ENCODE data around the gene SCG5.

DNA sequence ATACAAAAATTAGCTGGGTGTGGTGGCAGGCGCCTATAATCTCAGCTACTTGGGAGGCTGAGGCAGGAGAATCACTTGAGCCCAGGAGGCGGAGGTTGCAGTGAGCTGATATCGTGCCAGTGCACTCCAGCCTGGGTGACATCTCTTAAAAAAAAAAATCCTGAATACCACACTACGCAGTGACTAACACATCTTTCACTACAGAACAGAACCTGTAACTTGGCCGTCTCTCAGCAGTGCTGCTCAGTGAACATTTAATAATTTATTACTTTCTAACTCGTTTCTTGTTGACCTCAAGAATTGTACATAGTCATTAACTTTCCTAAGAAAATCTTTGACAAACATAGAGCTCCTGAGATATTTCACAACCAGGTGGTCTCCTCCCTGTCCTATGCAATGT is 80.1 kb downstream of the SCG5 start:
- TF ChIP-seq, protein P1, sequence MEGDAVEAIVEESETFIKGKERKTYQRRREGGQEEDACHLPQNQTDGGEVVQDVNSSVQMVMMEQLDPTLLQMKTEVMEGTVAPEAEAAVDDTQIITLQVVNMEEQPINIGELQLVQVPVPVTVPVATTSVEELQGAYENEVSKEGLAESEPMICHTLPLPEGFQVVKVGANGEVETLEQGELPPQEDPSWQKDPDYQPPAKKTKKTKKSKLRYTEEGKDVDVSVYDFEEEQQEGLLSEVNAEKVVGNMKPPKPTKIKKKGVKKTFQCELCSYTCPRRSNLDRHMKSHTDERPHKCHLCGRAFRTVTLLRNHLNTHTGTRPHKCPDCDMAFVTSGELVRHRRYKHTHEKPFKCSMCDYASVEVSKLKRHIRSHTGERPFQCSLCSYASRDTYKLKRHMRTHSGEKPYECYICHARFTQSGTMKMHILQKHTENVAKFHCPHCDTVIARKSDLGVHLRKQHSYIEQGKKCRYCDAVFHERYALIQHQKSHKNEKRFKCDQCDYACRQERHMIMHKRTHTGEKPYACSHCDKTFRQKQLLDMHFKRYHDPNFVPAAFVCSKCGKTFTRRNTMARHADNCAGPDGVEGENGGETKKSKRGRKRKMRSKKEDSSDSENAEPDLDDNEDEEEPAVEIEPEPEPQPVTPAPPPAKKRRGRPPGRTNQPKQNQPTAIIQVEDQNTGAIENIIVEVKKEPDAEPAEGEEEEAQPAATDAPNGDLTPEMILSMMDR (IDR thresholded peaks at IDR 0.05 in 2 of 3, conservative IDR thresholded peaks at IDR 0.05 in 1 of 3; ENCODE audit: control insufficient read depth in 2 of 3, extremely low read depth in 1 of 3, insufficient read depth in 1 of 3, low read depth in 3 of 3, low read length in 3 of 3) = no peak
- TF ChIP-seq, protein P2, sequence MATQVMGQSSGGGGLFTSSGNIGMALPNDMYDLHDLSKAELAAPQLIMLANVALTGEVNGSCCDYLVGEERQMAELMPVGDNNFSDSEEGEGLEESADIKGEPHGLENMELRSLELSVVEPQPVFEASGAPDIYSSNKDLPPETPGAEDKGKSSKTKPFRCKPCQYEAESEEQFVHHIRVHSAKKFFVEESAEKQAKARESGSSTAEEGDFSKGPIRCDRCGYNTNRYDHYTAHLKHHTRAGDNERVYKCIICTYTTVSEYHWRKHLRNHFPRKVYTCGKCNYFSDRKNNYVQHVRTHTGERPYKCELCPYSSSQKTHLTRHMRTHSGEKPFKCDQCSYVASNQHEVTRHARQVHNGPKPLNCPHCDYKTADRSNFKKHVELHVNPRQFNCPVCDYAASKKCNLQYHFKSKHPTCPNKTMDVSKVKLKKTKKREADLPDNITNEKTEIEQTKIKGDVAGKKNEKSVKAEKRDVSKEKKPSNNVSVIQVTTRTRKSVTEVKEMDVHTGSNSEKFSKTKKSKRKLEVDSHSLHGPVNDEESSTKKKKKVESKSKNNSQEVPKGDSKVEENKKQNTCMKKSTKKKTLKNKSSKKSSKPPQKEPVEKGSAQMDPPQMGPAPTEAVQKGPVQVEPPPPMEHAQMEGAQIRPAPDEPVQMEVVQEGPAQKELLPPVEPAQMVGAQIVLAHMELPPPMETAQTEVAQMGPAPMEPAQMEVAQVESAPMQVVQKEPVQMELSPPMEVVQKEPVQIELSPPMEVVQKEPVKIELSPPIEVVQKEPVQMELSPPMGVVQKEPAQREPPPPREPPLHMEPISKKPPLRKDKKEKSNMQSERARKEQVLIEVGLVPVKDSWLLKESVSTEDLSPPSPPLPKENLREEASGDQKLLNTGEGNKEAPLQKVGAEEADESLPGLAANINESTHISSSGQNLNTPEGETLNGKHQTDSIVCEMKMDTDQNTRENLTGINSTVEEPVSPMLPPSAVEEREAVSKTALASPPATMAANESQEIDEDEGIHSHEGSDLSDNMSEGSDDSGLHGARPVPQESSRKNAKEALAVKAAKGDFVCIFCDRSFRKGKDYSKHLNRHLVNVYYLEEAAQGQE (IDR thresholded peaks at IDR 0.05; ENCODE audit: low read depth, low read length) = no peak
- TF ChIP-seq CEBPB (IDR thresholded peaks at IDR 0.05; ENCODE audit: borderline replicate concordance in 1 of 2, low read depth in 2 of 2, low read length in 2 of 2) = no peak
- TF ChIP-seq BRCA1 (IDR thresholded peaks at IDR 0.05; ENCODE audit: low read depth, low read length) = no peak
- TF ChIP-seq, protein P3, sequence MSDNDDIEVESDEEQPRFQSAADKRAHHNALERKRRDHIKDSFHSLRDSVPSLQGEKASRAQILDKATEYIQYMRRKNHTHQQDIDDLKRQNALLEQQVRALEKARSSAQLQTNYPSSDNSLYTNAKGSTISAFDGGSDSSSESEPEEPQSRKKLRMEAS (IDR thresholded peaks at IDR 0.05; ENCODE audit: low read depth, low read length) = no peak
- no peak for TF ChIP-seq ZZZ3 (IDR thresholded peaks at IDR 0.05; ENCODE audit: control insufficient read depth, insufficient read length, low read depth)
- no peak for TF ChIP-seq POLR2A (IDR thresholded peaks at IDR 0.05; ENCODE audit: low read depth, low read length)
- TF ChIP-seq JUNB (IDR thresholded peaks at IDR 0.05) = no peak
- no peak for TF ChIP-seq RAD21 (IDR thresholded peaks at IDR 0.05; ENCODE audit: insufficient read depth, low read depth, low read length)
- no peak for TF ChIP-seq MLLT1 (IDR thresholded peaks at IDR 0.05)
- TF ChIP-seq FOXM1 (IDR thresholded peaks at IDR 0.05; ENCODE audit: low read depth, low read length) = no peak
- TF ChIP-seq SIX5 (IDR thresholded peaks at IDR 0.05; ENCODE audit: low read depth, low read length, severe bottlenecking) = no peak
- TF ChIP-seq TCF12 (IDR thresholded peaks at IDR 0.05; ENCODE audit: low read depth, low read length) = no peak
